ENCODE data around the gene ZFP3.

Gene ZFP3

DNA sequence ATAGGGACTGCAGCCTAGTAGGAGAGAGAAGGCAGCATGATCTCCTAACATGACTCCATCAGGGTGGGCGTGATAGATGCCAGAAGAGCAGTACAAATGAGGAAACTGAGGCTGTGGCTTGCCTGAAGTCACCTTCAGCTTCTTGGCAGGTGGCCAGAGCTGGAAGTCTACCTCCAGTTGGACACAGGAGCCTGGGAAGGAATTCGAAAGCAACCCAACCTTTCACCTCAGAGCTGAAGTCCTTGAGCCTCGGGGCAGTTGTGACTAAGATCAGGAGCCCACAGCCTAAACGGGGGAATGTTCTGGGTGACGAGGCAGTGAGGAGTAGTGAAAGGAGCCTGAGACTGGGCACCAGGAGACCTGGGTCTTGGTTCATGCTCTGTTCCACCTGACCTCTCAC lies 33.6 kb upstream of the ZFP3 start:
- no peaks in the 10 kb centered on the region for H3K27me3 ChIP-seq (ENCODE audit: insufficient read depth, low read length, poor library complexity)
- H4K20me1 ChIP-seq (ENCODE audit: insufficient read depth, low read length), result no peaks in the 10 kb centered on the region
- no peak for TF ChIP-seq EZH2 (IDR thresholded peaks at IDR 0.05; ENCODE audit: borderline replicate concordance, low read depth, low read length, severe bottlenecking)
- TF ChIP-seq, protein P1, sequence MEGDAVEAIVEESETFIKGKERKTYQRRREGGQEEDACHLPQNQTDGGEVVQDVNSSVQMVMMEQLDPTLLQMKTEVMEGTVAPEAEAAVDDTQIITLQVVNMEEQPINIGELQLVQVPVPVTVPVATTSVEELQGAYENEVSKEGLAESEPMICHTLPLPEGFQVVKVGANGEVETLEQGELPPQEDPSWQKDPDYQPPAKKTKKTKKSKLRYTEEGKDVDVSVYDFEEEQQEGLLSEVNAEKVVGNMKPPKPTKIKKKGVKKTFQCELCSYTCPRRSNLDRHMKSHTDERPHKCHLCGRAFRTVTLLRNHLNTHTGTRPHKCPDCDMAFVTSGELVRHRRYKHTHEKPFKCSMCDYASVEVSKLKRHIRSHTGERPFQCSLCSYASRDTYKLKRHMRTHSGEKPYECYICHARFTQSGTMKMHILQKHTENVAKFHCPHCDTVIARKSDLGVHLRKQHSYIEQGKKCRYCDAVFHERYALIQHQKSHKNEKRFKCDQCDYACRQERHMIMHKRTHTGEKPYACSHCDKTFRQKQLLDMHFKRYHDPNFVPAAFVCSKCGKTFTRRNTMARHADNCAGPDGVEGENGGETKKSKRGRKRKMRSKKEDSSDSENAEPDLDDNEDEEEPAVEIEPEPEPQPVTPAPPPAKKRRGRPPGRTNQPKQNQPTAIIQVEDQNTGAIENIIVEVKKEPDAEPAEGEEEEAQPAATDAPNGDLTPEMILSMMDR (IDR thresholded peaks at IDR 0.05; ENCODE audit: borderline replicate concordance, extremely low read depth, low read length, poor library complexity, severe bottlenecking), result no peak
- ATAC-seq (ENCODE audit: insufficient read depth, low read depth) (no peak), DNase-seq (no peak)
- no peaks in the 10 kb centered on the region for H3K36me3 ChIP-seq (ENCODE audit: insufficient read depth, low read length)
- no peak overlapping the region for H2AFZ ChIP-seq (ENCODE audit: low read depth, low read length)
- H3K9me3 ChIP-seq (ENCODE audit: insufficient read depth, low read length, severe bottlenecking), result no peaks in the 10 kb centered on the region
- H3K4me3 ChIP-seq (ENCODE audit: low read depth in 1 of 2, low read length in 2 of 2), result no peak overlapping the region
- H3K4me2 ChIP-seq (ENCODE audit: insufficient read depth, low read length), result no peak overlapping the region
- no peak overlapping the region for H3K27ac ChIP-seq (ENCODE audit: low read length)
- H3K4me1 ChIP-seq (ENCODE audit: insufficient read depth, low read length), result peaks cover 26% of the 10 kb centered on the region
- H3K79me2 ChIP-seq (ENCODE audit: insufficient read depth, low read length), result no peaks in the 10 kb centered on the region
- H3K9ac ChIP-seq (ENCODE audit: low read depth, low read length), result no peak overlapping the region

DNA sequence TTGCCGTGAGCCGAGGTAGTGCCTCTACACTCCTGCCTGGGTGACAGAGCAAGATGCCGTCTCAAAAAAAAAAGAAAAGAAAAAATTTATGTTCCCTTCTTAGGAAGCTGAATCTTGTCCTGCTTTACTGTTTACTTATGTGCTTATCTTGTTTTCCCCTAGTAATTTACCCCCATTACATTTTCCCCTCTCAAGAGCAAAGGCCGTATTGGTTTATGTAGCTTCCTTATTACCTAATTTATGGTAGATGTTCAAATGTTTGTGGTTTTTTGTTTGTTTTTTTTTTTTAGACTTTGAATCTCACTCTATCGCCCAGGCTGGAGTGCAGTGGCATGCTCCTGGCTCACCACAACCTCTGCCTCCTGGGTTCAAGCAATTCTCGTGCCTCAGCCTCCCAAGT lies 32.8 kb upstream of the ZFP3 start:
- TF ChIP-seq, protein P1 (IDR thresholded peaks at IDR 0.05; ENCODE audit: borderline replicate concordance, extremely low read depth, low read length, poor library complexity, severe bottlenecking), result no peak
- TF ChIP-seq EZH2 (IDR thresholded peaks at IDR 0.05; ENCODE audit: borderline replicate concordance, low read depth, low read length, severe bottlenecking), result no peak
- Histone ChIP-seq H3K4me2 (ENCODE audit: insufficient read depth, low read length) (no peak overlapping the region), H3K9ac (ENCODE audit: low read depth, low read length) (no peak overlapping the region), H3K9me3 (ENCODE audit: insufficient read depth, low read length, severe bottlenecking) (no peaks in the 10 kb centered on the region), H3K4me3 (ENCODE audit: low read depth in 1 of 2, low read length in 2 of 2) (no peak overlapping the region), H3K27ac (ENCODE audit: low read length) (no peak overlapping the region), H4K20me1 (ENCODE audit: insufficient read depth, low read length) (no peaks in the 10 kb centered on the region), H3K36me3 (ENCODE audit: insufficient read depth, low read length) (no peaks in the 10 kb centered on the region), H3K4me1 (ENCODE audit: insufficient read depth, low read length) (peaks cover 26% of the 10 kb centered on the region), H3K79me2 (ENCODE audit: insufficient read depth, low read length) (no peaks in the 10 kb centered on the region), H2AFZ (ENCODE audit: low read depth, low read length) (no peak overlapping the region), H3K27me3 (ENCODE audit: insufficient read depth, low read length, poor library complexity) (no peaks in the 10 kb centered on the region)
- DNase-seq, result no peak
- ATAC-seq (ENCODE audit: insufficient read depth, low read depth), result no peak

GRCh38 chr17:5047446-5047845 lies 30.8 kb upstream of the ZFP3 start:
- TF ChIP-seq, protein P1 (IDR thresholded peaks at IDR 0.05; ENCODE audit: borderline replicate concordance, extremely low read depth, low read length, poor library complexity, severe bottlenecking), result no peak
- TF ChIP-seq EZH2 (IDR thresholded peaks at IDR 0.05; ENCODE audit: borderline replicate concordance, low read depth, low read length, severe bottlenecking), result no peak
- peaks cover 17% of the 10 kb centered on the region for H3K4me1 ChIP-seq (ENCODE audit: insufficient read depth, low read length)
- 0 out of 3 replicates have a peak, but pooled peaks have one; percentile 19 for ATAC-seq (ENCODE audit: insufficient read depth, low read depth)
- no peaks in the 10 kb centered on the region for H4K20me1 ChIP-seq (ENCODE audit: insufficient read depth, low read length)
- no peaks in the 10 kb centered on the region for H3K9me3 ChIP-seq (ENCODE audit: insufficient read depth, low read length, severe bottlenecking)
- H3K27ac ChIP-seq (ENCODE audit: low read length), result no peak overlapping the region
- H3K4me2 ChIP-seq (ENCODE audit: insufficient read depth, low read length), result no peak overlapping the region
- no peaks in the 10 kb centered on the region for H3K27me3 ChIP-seq (ENCODE audit: insufficient read depth, low read length, poor library complexity)
- H2AFZ ChIP-seq (ENCODE audit: low read depth, low read length), result no peak overlapping the region
- H3K9ac ChIP-seq (ENCODE audit: low read depth, low read length), result no peak overlapping the region
- no peaks in the 10 kb centered on the region for H3K36me3 ChIP-seq (ENCODE audit: insufficient read depth, low read length)
- no peaks in the 10 kb centered on the region for H3K79me2 ChIP-seq (ENCODE audit: insufficient read depth, low read length)
- no peak overlapping the region for H3K4me3 ChIP-seq (ENCODE audit: low read depth in 1 of 2, low read length in 2 of 2)
- DNase-seq, result no peak

Data from DND-41 (cell line).